Fibroblast of gingiva (primary cell): ENCODE data around the gene SOCS1.
A peak's percentile ranks its signal among the peaks of the same experiment; 100 is the strongest.

Experiments used
- DNase-seq: peaks from one replicate; pipeline ENCODE4 v3.0.0-alpha.2; 2011; ENCODE audit warnings: low read depth

SOCS1 gene

DNA sequence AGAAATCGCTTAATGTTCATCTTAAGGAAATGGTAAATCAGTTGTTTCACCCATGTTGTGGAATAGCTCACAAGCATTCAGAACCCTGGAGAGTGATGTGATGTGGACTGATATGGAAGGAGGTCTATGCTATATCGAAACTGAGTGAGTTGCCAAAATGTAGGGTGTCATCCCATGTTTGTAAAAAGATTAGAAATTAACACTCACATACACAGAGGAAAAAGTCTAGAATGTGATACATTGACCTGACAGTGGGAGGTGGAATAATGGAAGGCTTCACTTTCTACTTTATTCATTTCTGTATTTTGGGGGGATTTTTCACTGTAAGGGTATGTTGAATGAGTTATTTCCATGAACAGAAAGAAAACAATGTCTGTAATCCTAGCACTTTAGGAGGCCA is 29.8 kb upstream of the SOCS1 start:
- DNase-seq, result no peak

DNA sequence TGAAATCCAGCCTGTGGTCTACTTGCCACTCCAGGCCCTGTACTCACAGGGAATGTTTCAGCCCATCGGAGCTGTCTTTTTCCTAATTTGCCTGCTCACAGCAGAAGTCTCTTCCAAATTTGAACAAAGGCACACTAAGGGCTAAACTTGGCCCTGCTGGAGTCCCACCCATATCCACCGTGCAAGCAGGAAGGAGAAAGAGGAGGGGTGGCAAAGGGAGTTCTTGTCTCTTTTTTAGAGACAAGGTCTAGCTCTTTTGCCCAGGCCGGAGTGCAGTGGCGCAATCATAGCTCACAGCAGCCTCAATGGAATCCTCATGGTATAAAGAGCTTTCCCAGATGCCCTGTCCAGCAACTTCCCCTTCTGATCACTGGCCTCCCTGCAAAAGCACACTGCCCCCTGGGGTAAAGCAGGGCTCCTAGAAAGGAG is 27.8 kb upstream of the SOCS1 start:
- DNase-seq, result peak; percentile 14

DNA sequence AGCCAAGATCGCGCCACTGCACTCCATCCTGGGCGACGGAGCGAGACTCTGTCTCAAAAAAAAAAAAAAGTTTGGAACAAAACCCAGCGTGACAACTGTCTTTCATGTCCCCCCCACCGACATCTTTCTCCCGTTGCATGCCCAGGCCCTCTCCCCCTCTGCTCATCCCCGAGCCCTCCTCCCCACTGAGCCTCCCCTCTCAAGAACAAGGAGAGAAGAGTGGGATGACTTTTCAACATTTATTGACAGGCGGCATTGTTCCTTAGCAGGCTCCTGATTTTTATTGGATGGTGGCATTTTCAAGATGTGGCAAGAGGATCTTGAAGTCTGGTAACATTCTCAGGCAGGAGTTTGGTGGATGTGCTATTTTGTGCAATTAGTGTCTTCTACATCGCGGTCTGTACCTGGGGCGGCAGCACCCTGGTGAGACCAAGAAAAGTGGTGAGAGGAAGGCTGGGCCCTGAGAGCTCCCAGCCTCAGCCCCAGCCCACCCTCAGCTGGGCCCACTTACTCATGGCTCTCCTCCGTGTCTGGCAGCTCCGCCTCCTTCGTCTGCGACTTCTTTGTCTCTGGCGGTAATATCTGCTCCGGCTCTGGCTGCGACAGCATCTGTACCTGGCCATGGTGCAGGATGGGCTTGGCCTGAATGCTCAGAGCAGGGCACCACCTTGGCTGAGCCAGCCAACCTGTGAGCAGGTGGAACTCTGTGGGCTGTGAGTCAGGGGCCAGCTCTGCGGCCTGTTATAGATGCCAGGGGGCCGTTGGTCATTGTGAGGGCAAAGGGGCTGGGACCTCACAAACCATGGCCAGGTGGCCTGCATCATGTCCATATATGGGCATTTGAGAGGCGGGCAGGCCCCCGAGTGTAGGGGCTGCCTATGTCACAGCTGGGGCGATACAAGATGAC is 24.9 kb upstream of the SOCS1 start, which contains the start of gene PRM1:
TSS of gene PRM1 (minus strand) at position 715 of the 907 bp plus-strand sequence. CDS start at position 623, 92 bp downstream.
- DNase-seq, result no peak

DNA sequence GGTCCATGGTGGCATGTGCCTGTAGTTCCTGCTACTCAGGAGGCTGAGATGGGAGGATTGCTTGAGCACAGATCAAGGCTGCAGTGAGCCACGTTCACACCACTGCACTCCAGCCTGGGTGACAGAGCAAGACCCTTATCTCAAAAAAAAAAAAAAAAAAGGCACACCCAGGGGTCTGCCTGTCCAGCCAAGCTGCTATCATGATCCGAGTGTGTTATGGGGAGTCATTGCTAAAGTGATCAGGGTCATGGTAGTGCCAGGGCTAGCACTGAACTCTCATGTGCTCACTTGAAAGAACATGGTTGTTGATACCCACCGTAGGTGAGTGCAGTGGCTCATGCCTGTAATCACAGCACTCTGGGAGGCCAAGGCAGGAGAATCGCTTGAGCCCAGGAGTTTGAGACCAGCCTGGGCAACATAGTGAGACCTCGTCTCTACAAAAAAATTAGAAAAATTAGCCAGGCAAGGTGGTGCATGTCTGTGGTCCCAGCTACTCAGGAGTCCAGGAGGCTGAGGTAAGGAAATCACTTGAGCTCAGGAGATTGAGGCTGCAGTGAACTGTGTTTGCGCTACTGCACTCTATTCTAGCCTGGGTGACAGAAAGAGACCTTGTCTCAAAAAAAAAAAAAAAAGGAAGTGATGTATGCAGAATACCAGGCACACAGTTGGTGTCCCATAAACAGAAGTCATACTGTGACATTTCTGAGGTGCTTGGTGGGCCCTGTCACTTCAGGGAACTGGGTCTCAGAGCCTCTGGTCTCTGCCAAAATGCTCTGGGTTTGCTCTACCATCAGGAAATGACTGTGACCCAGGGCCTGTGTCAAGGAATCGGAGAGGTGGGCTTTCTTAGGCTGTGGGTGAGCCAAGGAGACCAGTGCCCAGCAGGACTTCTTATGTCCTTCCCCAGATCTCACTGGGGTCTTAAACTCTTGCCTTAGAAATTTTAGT is 23.0 kb upstream of the SOCS1 start:
- no peak for DNase-seq

DNA sequence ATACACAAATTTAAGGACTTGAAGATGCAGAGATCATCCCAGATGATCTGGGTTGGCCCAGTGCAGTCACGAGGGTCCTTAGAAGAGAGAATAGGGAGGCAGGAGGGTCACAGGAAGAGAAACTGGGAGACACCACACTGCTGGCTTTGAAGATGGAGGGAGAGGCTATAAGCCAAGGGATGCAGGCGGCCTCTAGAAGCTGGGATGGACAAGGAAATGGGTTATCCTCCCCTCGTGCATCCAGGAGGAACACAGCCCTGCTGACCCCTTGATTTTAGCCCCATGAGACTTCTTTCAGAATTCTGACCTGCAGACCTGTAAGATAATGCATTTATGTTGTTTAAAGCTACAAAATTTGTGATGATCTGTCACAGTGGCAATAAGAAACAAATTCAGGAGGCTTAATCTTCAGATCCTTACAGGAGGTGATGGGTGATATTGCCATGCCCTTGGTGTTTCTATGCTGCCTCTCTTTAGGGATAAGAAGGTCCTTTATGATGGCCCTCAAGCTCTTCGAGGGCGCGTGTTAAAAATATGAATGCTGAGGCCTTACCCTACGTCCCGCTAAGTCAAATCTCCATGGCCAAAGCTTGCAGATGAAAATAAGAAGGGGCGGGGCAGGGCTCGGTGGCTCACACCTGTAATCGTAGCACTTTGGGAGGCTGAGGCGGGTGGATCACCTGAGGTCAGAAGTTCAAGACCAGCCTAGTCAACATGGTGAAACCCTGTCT is 21.8 kb upstream of the SOCS1 start:
- no peak for DNase-seq

DNA sequence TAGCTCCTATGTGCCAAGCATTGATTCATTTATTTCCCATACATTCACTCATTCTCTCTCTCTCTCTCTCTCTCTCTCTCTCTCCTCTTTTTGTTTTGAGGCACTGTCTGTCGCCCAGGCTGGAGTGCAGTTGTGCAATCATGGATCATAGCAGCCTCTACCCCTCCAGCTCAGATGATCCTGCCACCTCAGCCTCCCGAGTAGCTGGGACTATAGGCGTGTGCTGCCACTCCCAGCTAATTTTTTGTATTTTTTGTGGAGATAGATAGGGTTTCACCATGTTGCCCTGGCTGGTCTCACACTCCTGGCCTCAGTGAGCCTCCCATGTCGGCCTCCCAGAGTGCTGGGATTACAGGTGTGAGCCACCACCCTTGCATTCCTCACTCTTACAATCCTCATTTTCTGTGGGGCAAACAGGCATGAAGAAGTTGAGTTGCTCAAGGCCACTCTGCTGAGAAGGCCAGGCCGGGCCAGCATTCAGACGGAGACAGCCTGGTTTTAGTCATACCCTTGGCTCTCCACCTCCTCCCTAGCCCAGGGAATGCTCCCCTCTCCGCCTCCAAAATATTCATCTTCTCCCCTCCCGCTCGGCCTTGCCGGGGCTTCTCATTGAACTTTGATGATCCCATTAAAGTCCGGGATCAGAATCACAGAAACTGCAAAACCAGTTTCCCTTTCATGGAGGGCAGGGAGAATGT is 21.0 kb upstream of the SOCS1 start:
- DNase-seq, result no peak

DNA sequence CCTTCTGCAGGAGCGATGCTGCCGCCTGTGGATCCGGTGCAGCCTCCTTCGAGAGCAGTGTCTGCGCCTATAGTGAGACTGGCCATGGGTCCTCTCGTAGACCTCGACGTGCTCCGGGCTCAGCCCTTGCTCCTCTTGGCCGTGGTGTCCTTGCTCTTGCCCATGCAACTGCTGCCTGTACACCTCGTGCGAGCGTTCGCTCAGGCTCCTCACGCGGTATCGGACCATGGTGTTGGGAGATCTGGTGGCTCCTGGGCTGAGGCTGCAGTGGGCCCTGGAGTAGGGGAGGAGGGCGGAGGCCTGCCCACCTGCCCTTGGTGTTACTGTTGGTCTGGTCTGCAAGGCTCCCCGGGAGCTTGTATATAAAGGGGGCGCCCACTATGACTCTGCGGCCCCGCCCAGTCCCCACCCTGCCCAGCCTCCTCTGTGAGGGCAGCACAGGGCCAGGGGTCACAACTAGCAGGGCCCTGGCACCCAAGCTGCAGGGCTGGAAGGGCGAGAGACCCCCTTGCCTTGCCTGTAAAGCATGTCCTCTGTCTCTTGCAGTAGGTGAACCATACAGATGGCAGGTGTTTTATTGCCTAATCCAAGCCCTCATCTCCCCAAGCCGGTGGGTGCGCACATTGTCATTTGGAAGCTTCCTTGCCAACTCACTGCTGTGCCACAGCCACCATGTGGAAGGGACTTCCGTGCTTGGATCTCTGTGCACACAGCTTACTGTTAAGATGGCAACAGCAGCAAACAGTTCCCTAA is 20.3 kb upstream of the SOCS1 start, which contains the start of gene PRM2:
TSS of gene PRM2 (minus strand) at position 338 of the 753 bp plus-strand sequence. CDS start at position 228, 110 bp downstream.
- no peak for DNase-seq

DNA sequence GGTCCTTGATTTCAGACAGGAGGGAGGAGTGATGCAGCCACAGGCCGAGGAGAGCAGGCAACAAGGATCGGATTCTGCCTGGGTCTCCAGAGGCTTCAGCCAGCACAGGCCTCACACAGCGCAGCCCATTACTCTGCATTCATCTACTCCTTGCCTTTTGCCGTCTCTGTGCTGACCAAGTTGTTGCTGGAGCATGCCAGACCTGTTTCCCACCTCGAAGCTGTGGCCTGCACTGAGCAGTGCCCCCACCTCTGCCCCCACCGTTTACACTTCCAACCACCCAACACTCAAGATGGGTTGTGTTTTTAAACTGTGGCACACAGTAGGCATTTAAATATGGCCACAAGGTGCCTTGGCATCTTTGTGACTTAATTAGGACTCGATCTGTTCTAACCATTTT is 19.0 kb upstream of the SOCS1 start:
- no peak for DNase-seq

DNA sequence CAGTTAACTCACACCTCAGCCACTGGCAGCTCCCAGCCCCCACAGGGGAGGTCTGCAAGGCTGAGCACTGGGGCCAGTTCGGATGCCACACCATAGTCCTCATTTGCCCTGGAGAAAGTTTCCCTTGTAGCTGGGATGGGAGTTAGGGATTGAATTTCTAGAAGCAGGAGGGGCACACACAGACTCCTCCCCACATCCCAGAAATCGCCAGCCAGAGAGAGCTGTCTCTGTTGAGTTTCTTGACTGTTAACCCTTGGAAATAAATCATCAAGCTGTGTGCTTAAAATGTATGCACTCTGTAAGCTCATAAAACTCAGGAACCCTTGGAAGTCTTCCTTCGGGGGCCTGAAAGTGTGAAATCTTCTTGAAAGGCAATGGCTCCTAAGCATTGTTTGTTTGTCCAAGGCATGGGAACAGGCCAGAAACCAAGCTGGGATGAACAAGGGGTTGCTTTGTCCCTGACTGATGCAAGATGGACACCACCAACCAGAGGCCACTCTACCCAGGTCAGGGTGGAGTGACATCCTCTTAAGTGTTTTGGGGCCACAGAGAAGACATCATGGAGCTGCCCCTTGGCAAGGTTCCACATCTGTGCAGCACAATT is 17.8 kb upstream of the SOCS1 start:
- no peak for DNase-seq

DNA sequence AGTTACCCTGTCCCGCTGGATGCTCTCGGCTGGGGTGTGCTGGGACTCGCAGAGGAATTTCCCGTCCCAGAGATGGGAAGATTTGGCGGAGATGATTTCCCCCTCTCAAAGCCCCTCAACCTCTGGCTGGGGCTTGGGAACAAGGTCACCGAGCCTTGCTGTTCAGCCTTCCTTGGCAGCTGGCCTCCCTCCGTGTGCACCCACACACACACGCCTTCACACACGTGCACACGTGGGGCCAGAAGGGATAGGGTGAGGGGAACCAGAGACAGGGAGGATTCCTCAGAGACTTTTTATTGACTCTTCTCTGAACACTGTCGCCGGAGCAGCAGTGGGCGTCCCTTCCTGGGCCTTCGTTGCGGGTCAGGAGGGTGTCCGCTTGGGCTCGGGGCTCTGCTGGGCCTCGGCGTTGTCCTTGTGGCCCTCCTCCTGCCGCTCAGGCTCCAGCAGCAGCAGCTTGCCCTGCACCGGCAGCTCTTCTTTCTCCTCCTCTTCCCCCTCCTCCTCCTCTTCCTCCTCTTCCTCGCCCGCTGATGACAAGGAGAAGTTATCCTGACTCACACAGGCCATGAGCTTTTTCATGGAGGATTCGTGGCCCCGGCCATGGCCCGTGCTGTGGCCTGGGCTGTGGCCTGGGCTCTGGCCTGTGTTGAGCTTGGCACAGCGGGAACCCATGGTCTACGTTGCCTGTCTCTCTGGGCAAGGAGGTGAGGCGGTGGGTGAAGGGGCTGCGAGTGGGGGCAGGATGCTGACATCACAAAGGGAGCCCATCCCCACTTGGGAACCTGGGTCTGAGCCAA is 17.1 kb upstream of the SOCS1 start, which contains the start of gene PRM3:
TSS of gene PRM3 (minus strand) at position 709 of the 800 bp plus-strand sequence. CDS start at position 675, 34 bp downstream.
- no peak for DNase-seq

DNA sequence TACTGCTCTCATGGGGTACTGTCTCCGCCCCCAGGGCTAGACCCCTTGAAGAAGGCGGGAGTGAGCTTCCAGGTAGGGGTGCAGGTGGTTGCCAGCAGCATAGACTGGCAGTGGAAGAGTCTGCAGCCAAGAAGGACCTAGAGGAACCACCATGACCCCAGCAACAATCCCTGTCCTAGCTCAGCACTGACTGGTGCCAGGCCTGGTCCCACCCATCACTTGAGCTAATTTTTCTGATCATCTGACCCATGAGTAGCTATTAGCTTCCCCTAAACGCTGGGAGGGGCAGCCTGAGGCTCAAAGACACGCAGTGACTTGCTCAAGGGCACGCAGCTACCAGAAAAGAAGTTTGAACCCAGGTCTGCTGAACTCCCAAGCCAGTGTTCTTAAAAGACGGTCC is 16.5 kb upstream of the SOCS1 start:
- DNase-seq, result no peak

DNA sequence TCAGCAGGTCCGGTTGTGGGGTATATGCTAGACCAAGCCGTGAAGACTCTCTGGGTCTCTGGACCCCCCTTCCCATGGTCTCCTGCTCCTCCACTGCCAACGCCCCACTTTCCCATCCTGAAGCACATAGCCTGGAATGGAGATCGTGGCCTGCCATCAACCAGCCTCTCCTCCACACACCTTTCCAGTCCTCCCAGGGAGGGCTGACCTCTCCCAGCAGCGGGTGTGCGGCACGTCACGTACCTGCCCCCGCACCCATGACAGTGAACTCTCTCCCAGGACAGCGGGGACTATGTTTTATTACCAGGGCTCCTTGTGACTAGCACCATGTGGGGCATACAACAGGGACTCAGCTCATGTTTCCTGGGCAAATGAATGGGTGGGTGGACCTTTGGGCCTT is 15.6 kb upstream of the SOCS1 start:
- no peak for DNase-seq

DNA sequence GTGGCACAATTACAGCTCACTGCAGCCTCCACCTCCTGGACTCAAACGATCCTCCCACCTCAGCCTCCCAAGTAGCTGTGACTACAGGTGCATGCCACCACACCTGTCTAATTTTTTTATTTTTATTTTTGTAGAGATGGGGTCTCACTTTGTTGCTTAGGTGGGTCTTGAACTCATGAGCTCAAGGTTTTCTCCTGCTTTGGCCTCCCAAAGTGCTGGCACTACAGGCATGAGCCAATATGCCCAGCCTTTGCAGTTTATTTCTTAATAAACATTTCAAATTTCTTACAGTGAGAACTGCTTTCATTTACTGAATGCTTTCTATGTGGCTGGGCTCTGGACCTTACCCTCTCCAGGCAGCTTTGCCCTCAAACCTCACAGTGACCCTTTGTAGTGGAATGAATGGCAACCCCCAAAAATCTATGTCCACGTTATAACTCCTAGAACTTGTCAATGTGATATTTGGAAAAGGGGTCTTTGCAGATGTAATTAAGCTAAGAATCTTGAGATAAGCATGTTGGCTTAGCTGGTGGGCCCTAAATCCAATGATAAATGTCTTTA is 14.7 kb upstream of the SOCS1 start:
- no peak for DNase-seq

DNA sequence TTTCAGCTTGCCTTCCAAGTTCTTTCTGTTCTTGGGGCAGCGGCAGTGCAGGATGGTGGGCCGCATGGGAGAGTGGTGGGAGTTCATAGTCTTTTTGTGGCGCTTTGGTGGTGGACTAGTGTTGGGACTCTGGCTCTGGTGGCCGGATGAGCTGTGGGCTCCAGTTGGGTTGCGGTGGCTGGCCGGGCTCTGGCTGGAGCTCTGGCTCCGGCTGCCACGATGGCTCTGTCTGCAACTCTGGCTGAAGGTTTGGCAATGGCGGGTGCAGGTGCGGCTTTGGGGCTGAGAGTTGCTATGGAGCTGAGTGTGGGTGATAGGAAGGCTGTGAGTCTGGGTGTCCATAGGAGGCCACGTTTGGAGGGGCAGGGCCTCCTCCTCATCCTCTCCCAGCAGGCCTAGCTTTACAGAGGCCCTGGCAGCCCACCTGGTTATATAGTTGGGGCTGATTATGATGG is 12.9 kb upstream of the SOCS1 start, which contains the start of gene TNP2:
TSS of gene TNP2 (minus strand) at position 405 of the 455 bp plus-strand sequence. CDS start at position 342, 63 bp downstream.
- no peak for DNase-seq

DNA sequence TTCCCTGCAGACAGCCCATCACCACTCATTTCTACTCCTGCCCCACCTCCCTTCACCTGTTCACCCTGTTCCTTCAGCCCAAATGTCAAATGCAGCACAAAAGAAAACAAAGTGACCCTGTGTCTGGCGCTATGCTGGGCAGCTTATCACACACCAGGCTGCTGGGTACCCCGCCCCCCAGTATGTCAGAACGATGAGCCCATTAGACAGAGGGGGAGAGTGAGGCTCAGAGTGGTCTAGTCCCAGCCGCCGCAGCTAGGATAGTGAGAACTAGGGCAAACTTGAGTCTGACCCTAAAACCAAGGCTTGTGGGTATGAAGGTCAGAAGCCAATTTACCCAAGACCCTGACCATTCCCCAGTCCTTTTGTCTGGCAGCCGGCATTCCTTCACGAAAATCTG is 9.1 kb upstream of the SOCS1 start:
- DNase-seq, result no peak

DNA sequence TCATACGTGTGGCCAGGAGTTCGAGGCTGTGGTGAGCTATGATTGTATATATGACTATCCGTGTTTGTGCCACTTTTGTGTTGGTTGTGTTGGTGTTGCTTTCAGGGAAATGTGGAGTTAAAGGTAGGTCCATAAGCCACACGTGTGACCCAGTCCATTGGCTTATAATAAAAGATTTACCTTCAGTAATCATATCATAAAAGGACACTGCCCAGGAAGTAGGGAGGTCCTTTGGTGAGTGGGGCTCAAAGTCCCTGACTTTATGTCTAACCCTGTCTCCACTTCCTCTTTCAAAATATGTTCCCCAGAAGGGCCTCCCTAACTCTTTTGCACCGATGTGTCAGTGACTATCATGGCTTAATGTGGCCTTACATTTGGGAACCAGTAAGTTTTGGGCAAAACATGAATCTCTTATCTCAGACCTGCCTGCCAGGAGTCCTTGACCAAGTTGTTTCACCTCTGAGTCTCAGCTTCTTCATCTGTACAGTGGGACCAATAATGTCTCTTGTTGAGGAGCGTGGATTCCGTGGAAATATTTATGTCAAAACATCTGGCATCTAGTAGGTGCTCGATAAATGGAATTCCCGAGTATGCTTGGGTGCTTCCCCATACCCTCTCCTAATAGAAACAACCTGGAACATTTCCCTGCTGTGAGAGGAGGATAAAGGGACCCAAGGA is 8.3 kb upstream of the SOCS1 start:
- DNase-seq, result no peak

DNA sequence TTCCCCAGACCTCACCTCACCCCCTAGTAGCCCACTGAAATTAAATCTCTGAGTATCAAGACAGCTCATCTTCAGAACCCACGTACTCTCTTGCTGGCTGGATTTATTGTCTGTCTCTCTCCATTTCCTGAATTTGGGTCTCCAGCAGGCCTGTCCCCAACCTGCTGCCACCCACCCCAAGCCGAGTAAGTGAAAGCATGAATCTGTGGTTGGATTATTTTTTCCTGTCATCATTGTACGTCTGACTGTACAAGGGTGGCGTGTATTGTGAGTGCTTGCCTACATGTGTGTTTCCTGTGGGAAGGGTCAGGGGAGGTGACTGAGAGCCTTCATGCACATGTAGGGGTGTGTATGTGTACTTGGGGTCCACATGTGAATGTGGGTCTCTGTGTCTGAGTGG is 7.7 kb upstream of the SOCS1 start:
- DNase-seq, result no peak

DNA sequence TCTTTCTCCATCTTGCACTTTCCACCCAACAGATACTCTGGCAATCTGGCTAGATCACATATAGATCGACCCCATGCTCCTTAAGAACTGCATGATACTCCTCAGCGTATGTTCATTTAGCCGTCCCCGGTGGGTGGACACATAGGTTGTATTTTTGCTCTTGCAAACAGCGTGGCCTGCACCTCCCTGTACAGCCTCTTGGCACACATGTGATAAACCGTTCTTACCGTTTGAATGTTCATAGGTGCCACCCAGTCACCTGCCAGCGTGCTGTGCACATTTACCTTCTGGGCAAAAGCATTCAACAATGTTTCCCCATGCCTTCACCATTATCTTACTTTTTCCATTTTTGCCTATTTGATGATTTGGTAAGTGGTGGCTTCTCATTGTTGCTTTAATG is 6.9 kb upstream of the SOCS1 start:
- DNase-seq, result no peak
